ENCODE data around the gene HAPLN3. TPM values are rescaled to one million over a fixed set of nuclear protein-coding genes. Genes with fewer than 3 reads are reported as not detected.

Gene HAPLN3
- total RNA-seq, 1 experiment from 2014 or later = 5.0 TPM

DNA sequence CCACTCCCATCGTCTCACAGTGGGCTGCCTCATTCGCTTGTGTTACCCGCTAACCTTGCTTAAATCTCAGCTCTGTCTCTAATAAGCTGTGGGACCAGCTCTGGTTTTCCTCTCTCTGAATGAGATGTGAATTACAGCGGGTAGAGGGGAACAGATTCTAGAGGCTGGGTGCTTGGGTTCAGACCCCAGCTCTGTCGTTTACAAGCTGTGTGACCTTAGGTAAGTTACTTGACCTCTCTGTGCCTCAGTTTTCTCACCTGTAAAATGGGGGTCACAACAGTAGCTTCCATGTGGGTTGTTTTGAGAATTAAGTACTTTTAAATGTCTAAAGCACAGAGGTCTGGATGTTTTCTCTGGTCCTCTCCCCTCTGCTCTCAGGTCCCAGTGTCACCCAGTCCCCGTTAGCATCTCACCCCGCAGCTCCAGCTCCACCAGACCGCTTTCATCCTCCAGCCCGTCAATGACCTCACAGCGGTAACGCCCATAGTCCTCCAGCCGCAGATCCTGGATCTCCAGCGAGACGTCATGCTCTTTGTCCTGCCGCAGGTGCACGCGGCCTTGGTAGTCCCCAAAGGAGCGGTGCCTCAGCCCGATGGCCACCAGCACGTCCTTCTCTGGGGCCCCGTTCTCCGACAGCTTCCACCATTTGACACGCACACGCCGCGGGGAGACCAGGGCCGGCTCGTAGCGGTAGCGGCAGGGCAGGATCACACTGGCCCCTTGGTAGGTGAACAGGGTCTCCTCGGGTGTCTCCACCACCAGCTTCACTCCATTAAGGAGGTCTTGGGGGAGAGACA is 14.2 kb downstream of the HAPLN3 start:
- DNase-seq (ENCODE audit: unreplicated experiment) = no peak
- intact Hi-C loops (cut with micrococcal nuclease) = no loop called here
- ChIA-PET POLR2A (interaction anchor here (0.6 to 0.7 kb wide), 2 partner anchors 19 to 1489 kb away, joined by 3 read pairs; no protein-coding TSS in a partner anchor), CTCF (interaction anchor here (0.5 to 3.7 kb wide), 7 partner anchors 11 to 404 kb away, joined by 3 to 16 read pairs (median 4); no protein-coding TSS in a partner anchor)
- no TSS peak for BruUV-seq (replicated peaks)
- peaks cover 22% of the 10 kb centered on the region for H3K36me3 Mint-ChIP-seq (ENCODE audit: insufficient read depth, unreplicated experiment)
- H3K4me1 Mint-ChIP-seq (ENCODE audit: insufficient read depth, unreplicated experiment) = no peaks in the 10 kb centered on the region
- H3K9me3 Mint-ChIP-seq (ENCODE audit: unreplicated experiment) = no peaks in the 10 kb centered on the region
- no peak overlapping the region for H3K4me3 Mint-ChIP-seq (ENCODE audit: unreplicated experiment)
- TF ChIP-seq, protein P1, sequence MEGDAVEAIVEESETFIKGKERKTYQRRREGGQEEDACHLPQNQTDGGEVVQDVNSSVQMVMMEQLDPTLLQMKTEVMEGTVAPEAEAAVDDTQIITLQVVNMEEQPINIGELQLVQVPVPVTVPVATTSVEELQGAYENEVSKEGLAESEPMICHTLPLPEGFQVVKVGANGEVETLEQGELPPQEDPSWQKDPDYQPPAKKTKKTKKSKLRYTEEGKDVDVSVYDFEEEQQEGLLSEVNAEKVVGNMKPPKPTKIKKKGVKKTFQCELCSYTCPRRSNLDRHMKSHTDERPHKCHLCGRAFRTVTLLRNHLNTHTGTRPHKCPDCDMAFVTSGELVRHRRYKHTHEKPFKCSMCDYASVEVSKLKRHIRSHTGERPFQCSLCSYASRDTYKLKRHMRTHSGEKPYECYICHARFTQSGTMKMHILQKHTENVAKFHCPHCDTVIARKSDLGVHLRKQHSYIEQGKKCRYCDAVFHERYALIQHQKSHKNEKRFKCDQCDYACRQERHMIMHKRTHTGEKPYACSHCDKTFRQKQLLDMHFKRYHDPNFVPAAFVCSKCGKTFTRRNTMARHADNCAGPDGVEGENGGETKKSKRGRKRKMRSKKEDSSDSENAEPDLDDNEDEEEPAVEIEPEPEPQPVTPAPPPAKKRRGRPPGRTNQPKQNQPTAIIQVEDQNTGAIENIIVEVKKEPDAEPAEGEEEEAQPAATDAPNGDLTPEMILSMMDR (IDR thresholded peaks at IDR 0.05; ENCODE audit: unreplicated experiment) = no peak
- H3K27ac Mint-ChIP-seq (ENCODE audit: low read depth, unreplicated experiment) = no peak overlapping the region
- no peaks in the 10 kb centered on the region for H3K27me3 Mint-ChIP-seq (ENCODE audit: insufficient read depth, unreplicated experiment)

DNA sequence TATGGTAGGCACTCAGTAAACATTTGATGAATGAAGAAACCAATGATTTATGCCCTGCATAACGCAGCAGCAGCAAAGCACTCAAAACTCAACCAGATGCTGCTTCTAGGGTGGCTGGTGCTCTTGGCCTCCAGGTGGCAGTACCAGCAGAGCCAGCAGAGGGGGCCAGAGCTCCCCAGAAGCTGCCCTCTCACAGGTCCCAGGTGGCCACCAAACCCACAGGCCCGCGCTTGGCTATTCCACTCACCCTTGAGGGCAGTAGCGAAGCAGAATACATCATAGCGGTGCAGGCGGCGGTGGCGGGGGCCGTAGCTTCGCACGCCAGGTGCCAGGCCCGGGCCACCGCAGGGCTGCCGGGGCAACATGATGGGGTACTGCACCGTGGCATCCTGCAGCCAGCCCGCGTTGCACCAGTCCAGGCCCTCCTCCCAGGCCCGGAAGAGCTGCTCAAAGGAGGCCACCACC is 16.6 kb downstream of the HAPLN3 start:
- H3K27me3 Mint-ChIP-seq (ENCODE audit: insufficient read depth, unreplicated experiment) = no peaks in the 10 kb centered on the region
- BruUV-seq (replicated peaks) = no TSS peak
- no peaks in the 10 kb centered on the region for H3K9me3 Mint-ChIP-seq (ENCODE audit: unreplicated experiment)
- no peak overlapping the region for H3K4me3 Mint-ChIP-seq (ENCODE audit: unreplicated experiment)
- H3K36me3 Mint-ChIP-seq (ENCODE audit: insufficient read depth, unreplicated experiment) = peaks cover 10% of the 10 kb centered on the region
- peak; percentile 55 for DNase-seq (ENCODE audit: unreplicated experiment)
- intact Hi-C loops (cut with micrococcal nuclease) = loop anchor here (5.0 kb wide), 1 partner anchor 221 kb away; no protein-coding TSS in a partner anchor
- no peak overlapping the region for H3K27ac Mint-ChIP-seq (ENCODE audit: low read depth, unreplicated experiment)
- ChIA-PET CTCF (interaction anchor here (0.6 to 3.7 kb wide), 19 partner anchors 9 to 222 kb away, joined by 3 to 16 read pairs (median 4); no protein-coding TSS in a partner anchor), POLR2A (interaction anchor here (0.6 to 1.0 kb wide), 2 partner anchors 33 to 117 kb away, joined by 4 read pairs; no protein-coding TSS in a partner anchor)
- H3K4me1 Mint-ChIP-seq (ENCODE audit: insufficient read depth, unreplicated experiment) = no peaks in the 10 kb centered on the region
- TF ChIP-seq, protein P1 (IDR thresholded peaks at IDR 0.05; ENCODE audit: unreplicated experiment) = peak; percentile 52

DNA sequence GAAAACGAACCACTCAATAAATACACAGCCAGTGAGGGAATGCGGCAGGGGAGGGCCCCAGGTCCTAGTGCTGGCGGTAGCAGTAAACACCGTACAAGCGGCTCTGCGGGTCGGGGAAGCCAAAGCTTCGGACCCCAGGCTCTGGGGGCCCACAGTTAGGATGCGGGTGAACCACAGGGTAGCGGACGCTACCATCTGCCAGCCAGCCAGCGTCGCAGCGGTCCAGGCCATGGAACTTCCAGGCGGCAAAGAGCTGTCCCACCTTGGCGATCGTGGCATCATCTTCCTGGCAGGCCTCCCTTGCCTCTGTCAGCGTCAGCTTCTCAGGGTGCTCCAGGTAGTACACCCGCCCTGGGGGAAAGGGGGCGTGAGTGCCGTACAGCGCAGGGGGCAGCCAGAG is 17.4 kb downstream of the HAPLN3 start:
- intact Hi-C loops (cut with micrococcal nuclease) = loop anchor here (5.0 kb wide), 1 partner anchor 221 kb away; no protein-coding TSS in a partner anchor
- ChIA-PET CTCF (interaction anchor here (0.6 to 3.7 kb wide), 9 partner anchors 8 to 300 kb away, joined by 3 to 16 read pairs (median 4); no protein-coding TSS in a partner anchor), POLR2A (no interaction called here)
- BruUV-seq (replicated peaks) = no TSS peak
- H3K4me1 Mint-ChIP-seq (ENCODE audit: insufficient read depth, unreplicated experiment) = no peaks in the 10 kb centered on the region
- TF ChIP-seq, protein P1 (IDR thresholded peaks at IDR 0.05; ENCODE audit: unreplicated experiment) = no peak
- H3K9me3 Mint-ChIP-seq (ENCODE audit: unreplicated experiment) = no peaks in the 10 kb centered on the region
- peaks cover 10% of the 10 kb centered on the region for H3K36me3 Mint-ChIP-seq (ENCODE audit: insufficient read depth, unreplicated experiment)
- no peak overlapping the region for H3K4me3 Mint-ChIP-seq (ENCODE audit: unreplicated experiment)
- no peak overlapping the region for H3K27ac Mint-ChIP-seq (ENCODE audit: low read depth, unreplicated experiment)
- DNase-seq (ENCODE audit: unreplicated experiment) = no peak
- H3K27me3 Mint-ChIP-seq (ENCODE audit: insufficient read depth, unreplicated experiment) = peaks cover 6% of the 10 kb centered on the region

DNA sequence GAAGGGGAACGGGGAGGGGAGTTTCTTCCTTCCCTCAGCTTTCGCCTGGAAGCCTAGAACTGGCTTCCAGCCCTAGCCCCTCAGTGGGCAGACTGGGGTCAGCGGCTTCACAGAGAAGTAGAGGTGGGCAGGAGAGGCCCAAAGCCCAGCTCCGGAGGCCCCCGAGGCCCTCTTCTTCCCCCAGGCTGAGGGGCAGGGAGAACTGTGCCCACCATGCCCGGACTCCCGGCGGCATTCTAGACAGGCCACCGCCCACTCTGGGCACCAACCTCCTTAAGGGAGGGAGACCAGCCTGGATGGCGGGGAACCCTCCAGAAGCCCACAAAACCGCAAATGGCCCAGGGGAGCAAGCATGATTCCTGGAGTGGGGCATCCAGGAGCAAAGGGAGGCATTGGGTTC is 17.9 kb downstream of the HAPLN3 start:
- DNase-seq (ENCODE audit: unreplicated experiment) = no peak
- CTCF ChIA-PET = interaction anchor here (1.2 to 1.8 kb wide), 3 partner anchors 88 to 301 kb away, joined by 3 to 4 read pairs (median 3); no protein-coding TSS in a partner anchor
- Mint-ChIP-seq H3K27me3 (ENCODE audit: insufficient read depth, unreplicated experiment) (peaks cover 11% of the 10 kb centered on the region), H3K4me1 (ENCODE audit: insufficient read depth, unreplicated experiment) (no peaks in the 10 kb centered on the region), H3K36me3 (ENCODE audit: insufficient read depth, unreplicated experiment) (peaks cover 10% of the 10 kb centered on the region), H3K27ac (ENCODE audit: low read depth, unreplicated experiment) (no peak overlapping the region), H3K4me3 (ENCODE audit: unreplicated experiment) (no peak overlapping the region), H3K9me3 (ENCODE audit: unreplicated experiment) (no peaks in the 10 kb centered on the region)
- intact Hi-C loops (cut with micrococcal nuclease) = loop anchor here (5.0 kb wide), 1 partner anchor 220 kb away; no protein-coding TSS in a partner anchor
- TF ChIP-seq, protein P1 (IDR thresholded peaks at IDR 0.05; ENCODE audit: unreplicated experiment) = no peak
- POLR2A ChIA-PET = no interaction called here
- BruUV-seq (replicated peaks) = no TSS peak

Data from MCF 10A (cell line).